Activated CD4-positive, alpha-beta T cell treated with anti-CD3 and anti-CD28 coated beads, Interleukin-2, amount 10 ng/mL, durations not matched to agents 7 days and 5 days (primary cell): Measurements from ENCODE around the gene IKZF1. TPM values are rescaled to one million over a fixed set of nuclear protein-coding genes. Genes with fewer than 3 reads are reported as not detected.

Experiments
- CTCF ChIA-PET: fragments of 350-600 bp; sonication (Branson Sonifier 250); formaldehyde crosslinking; loops from one replicate; lab custom pipeline; 2021; ENCODE audit warnings: antibody characterized with exemption; lab: Charles Lee
- POLR2A ChIA-PET: fragments of 350-600 bp; sonication (Branson Sonifier 250); formaldehyde crosslinking; loops from one replicate; lab custom pipeline; 2021; ENCODE audit warnings: antibody characterized with exemption; lab: Charles Lee
- DNase-seq: peaks from one replicate; pipeline ENCODE4 v3.0.0-alpha.2; 2020
- H3K27ac Mint-ChIP-seq: one replicate; pipeline ENCODE4 v1.8.0; 2021; ENCODE audit warnings: mild to moderate bottlenecking, moderate library complexity, mixed read lengths
- H3K27me3 Mint-ChIP-seq: one replicate; pipeline ENCODE4 v1.8.0; 2021; ENCODE audit warnings: mixed read lengths
- H3K36me3 Mint-ChIP-seq: one replicate; pipeline ENCODE4 v1.8.0; 2021; ENCODE audit warnings: low read depth, mixed read lengths
- H3K4me1 Mint-ChIP-seq: one replicate; pipeline ENCODE4 v1.8.0; 2021; ENCODE audit warnings: mixed read lengths
- H3K4me3 Mint-ChIP-seq: one replicate; pipeline ENCODE4 v1.8.0; 2021; ENCODE audit warnings: mild to moderate bottlenecking, moderate library complexity, mixed read lengths
- H3K9me3 Mint-ChIP-seq: one replicate; pipeline ENCODE4 v1.8.0; 2021; ENCODE audit warnings: mixed read lengths
- total RNA-seq, 2 experiments: library from RNA; stranded (reverse); gene quantifications; one replicate each; pipeline ENCODE4 v1.2.3, GENCODE V29; 2021

Gene IKZF1
- total RNA-seq, 2 experiments from 2014 or later, result 379 to 406 TPM

DNA sequence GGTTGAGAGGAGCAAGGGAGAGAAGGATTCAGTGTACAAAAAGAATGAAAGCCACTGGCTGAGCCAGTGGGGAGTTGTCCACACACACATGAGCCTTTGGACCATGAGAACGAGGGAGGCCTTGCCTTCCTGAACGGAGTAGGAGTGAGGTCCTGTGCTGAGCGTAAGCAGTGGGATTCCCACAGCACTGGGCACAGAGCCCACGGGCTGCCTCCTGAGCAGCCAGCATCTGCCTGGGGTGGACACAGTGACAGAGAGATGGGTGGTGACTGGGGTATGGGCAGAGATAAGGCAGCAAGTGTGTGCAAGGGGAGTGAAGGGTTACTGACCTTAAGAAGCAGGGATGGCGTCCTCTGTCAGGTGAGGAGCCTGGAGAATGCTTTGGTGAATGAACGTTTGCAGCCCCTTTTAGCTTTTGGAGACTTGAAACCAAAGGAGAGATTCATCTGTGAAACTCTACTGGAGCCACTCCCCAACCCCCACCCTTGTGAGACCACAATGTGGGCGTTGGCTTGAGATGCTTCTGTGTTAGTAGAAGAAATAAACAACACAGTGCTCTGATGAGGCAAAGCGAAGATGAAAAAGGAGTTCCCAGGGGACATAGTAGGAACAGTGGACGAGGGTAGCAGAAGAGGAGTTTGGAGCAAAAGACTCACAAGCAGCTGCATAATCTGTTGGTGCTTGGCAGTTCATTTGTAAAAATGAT is 89.2 kb downstream of the IKZF1 start:
- POLR2A ChIA-PET, result no interaction called here
- H3K9me3 Mint-ChIP-seq, result no peaks in the 10 kb centered on the region
- DNase-seq, result peak; percentile 79

DNA sequence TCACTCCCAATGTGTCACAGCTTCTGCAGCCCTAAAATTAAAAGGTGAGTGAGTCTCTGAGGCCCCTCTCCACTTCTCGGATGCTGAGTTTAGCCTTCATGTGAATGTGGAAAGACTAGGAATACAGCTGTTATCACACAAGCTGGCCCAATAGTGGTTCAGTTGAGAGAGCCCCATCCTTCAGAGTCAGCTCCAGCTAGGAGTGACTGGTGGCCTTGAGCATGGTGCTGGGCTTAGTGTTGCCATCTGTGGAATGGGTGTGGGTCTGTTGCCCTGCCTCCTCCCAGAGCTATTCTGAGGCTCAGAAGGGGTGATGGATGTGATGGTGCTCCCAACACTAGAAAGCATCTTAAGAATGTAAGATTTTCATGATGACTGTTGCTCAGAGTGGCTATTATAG is 89.8 kb downstream of the IKZF1 start:
- H3K27me3 Mint-ChIP-seq, result no peaks in the 10 kb centered on the region
- peak overlapping the region; percentile 65 for H3K4me3 Mint-ChIP-seq
- ChIA-PET CTCF (interaction anchor here (0.9 kb wide), 1 partner anchor 320 kb away, joined by 3 read pairs; no protein-coding TSS in a partner anchor), POLR2A (no interaction called here)
- H3K27ac Mint-ChIP-seq, result peak overlapping the region; percentile 93
- DNase-seq, result peak; percentile 9
- H3K36me3 Mint-ChIP-seq, result peaks cover 86% of the 10 kb centered on the region
- H3K4me1 Mint-ChIP-seq, result peaks cover 89% of the 10 kb centered on the region
- H3K9me3 Mint-ChIP-seq, result no peaks in the 10 kb centered on the region

More for the DNA sequence above, 89.2 kb downstream of the IKZF1 start:
- peaks cover 95% of the 10 kb centered on the region for H3K4me1 Mint-ChIP-seq
- H3K4me3 Mint-ChIP-seq, result peak overlapping the region; percentile 65
- H3K27me3 Mint-ChIP-seq, result no peaks in the 10 kb centered on the region
- CTCF ChIA-PET, result interaction anchor here (0.9 kb wide), 1 partner anchor 321 kb away, joined by 3 read pairs; no protein-coding TSS in a partner anchor
- H3K27ac Mint-ChIP-seq, result peak overlapping the region; percentile 93
- H3K36me3 Mint-ChIP-seq, result peaks cover 89% of the 10 kb centered on the region

DNA sequence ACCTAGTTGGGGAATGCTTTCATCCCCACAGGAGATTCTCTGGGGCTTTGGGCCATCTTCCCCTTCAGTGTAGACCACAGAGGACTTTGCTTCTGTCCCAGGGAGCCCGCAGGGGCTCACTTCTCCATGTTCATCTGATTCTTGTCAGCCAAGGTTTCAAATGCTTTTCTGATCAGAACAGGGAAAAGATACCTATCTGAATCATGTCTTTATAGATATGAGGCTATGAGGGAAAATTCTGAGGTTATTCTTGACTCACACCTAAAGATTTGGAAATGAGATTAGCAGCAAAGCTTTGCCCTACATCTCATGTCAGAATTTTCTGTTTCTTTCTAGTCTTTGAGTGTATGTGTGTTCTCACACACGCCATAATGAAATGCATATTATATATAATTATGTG is 92.3 kb downstream of the IKZF1 start:
- no peak for DNase-seq
- no peaks in the 10 kb centered on the region for H3K9me3 Mint-ChIP-seq
- H3K27me3 Mint-ChIP-seq, result no peaks in the 10 kb centered on the region
- ChIA-PET CTCF (interaction anchor here (0.8 to 1.3 kb wide), 3 partner anchors 20 to 50 kb away, joined by 3 read pairs; no protein-coding TSS in a partner anchor), POLR2A (no interaction called here)
- H3K36me3 Mint-ChIP-seq, result peaks cover 87% of the 10 kb centered on the region
- peak overlapping the region; percentile 87 for H3K27ac Mint-ChIP-seq
- peak overlapping the region; percentile 50 for H3K4me3 Mint-ChIP-seq
- H3K4me1 Mint-ChIP-seq, result peaks cover 75% of the 10 kb centered on the region

DNA sequence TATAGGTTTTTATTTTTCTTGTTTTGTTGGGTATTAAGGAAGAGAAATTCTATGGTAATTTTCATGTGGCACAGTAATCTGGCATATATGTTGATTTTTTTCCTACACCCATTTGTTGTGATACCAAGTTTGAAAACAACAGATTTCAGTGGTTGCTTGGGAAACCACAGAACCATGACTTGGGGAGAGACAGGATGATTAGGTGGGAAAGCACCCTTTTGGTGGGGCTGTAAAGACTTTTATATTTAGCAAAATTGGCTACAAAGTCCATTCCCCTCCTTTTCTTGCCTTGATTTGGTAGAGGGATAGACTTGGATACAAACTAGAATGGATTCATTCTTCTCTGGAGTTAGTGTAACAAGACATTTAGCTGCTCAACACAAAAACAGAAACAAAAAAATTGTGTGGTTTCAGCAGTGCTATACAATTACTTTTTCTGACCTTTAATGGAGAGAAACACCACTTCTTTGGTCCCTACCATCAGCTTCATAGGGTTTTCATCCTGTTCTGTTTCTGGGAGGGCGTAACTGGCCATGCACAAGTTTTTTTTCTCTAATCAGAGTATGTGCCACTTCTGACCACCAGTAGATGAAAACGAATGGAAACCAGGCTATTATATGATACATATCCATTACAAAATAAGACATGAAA is 92.9 kb downstream of the IKZF1 start:
- no peaks in the 10 kb centered on the region for H3K9me3 Mint-ChIP-seq
- no peaks in the 10 kb centered on the region for H3K27me3 Mint-ChIP-seq
- DNase-seq, result peak; percentile 65
- POLR2A ChIA-PET, result no interaction called here
- H3K27ac Mint-ChIP-seq, result peak overlapping the region; percentile 87
- H3K4me3 Mint-ChIP-seq, result peak overlapping the region; percentile 5
- peaks cover 87% of the 10 kb centered on the region for H3K36me3 Mint-ChIP-seq
- peaks cover 74% of the 10 kb centered on the region for H3K4me1 Mint-ChIP-seq
- CTCF ChIA-PET, result interaction anchor here (0.8 to 1.3 kb wide), 2 partner anchors 20 to 23 kb away, joined by 3 read pairs; no protein-coding TSS in a partner anchor

DNA sequence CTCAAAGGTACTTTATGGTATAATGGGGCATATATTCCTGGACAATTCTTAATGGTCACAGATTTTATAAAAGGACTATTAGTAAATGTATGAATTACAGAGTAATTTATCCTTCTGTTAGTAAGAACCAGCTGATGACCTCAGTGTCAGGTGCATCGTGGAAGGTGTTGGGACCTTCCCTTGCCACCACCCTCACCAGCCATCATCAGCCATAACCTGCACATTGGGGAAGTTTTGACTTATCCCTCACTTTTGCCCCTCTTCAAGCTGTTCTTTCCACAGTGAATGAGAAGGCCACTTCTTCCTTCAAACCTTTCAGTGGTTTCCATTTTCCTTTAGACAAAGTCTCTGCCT is 93.4 kb downstream of the IKZF1 start:
- H3K4me3 Mint-ChIP-seq, result no peak overlapping the region
- H3K27ac Mint-ChIP-seq, result peak overlapping the region; percentile 87
- no peak for DNase-seq
- peaks cover 87% of the 10 kb centered on the region for H3K36me3 Mint-ChIP-seq
- no peaks in the 10 kb centered on the region for H3K9me3 Mint-ChIP-seq
- POLR2A ChIA-PET, result no interaction called here
- no peaks in the 10 kb centered on the region for H3K27me3 Mint-ChIP-seq
- CTCF ChIA-PET, result interaction anchor here (0.8 to 1.3 kb wide), 3 partner anchors 19 to 23 kb away, joined by 3 to 6 read pairs (median 3); no protein-coding TSS in a partner anchor
- H3K4me1 Mint-ChIP-seq, result peaks cover 73% of the 10 kb centered on the region

DNA sequence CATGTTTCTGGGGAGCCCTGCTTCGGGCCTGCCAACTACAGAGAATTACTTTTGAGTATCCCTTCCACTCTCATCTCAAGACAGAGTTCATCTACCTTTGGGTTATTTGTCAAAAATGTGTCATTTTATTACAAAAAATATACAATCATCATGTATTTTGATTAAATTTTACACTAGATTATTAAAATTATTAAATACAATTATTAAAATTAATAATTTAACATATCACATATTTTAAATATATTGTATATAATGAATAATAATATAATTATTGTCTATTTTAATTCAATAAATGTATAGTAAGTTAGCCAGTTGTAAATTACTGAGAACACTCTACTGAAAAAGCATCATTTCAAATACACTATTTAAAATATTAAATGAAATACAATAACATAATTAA is 94.7 kb downstream of the IKZF1 start:
- CTCF ChIA-PET, result interaction anchor here (1.2 kb wide), 1 partner anchor 19 kb away, joined by 6 read pairs; no protein-coding TSS in a partner anchor
- H3K4me1 Mint-ChIP-seq, result peaks cover 67% of the 10 kb centered on the region
- H3K27me3 Mint-ChIP-seq, result no peaks in the 10 kb centered on the region
- H3K9me3 Mint-ChIP-seq, result no peaks in the 10 kb centered on the region
- H3K27ac Mint-ChIP-seq, result no peak overlapping the region
- DNase-seq, result no peak
- peaks cover 86% of the 10 kb centered on the region for H3K36me3 Mint-ChIP-seq
- no peak overlapping the region for H3K4me3 Mint-ChIP-seq
- POLR2A ChIA-PET, result no interaction called here

DNA sequence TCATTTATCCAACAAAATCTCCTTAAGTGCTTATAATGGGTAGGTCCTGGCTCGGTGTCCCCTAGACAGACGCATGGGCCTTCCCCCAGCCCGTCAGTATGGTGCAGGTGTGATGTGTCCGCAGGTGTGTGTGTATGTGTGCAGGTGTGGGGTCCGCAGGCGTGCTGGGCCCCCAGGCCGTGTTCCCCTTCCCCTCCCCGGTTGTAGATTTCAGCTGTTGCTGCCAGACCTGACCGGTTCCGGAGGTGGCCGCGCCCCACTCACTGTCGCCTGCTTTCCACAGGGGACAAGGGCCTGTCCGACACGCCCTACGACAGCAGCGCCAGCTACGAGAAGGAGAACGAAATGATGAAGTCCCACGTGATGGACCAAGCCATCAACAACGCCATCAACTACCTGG is 95.1 kb downstream of the IKZF1 start:
- no peak for DNase-seq
- no peak overlapping the region for H3K27ac Mint-ChIP-seq
- POLR2A ChIA-PET, result no interaction called here
- H3K36me3 Mint-ChIP-seq, result peaks cover 86% of the 10 kb centered on the region
- no peaks in the 10 kb centered on the region for H3K9me3 Mint-ChIP-seq
- peaks cover 63% of the 10 kb centered on the region for H3K4me1 Mint-ChIP-seq
- CTCF ChIA-PET, result interaction anchor here (1.0 kb wide), 1 partner anchor 18 kb away, joined by 3 read pairs; no protein-coding TSS in a partner anchor
- H3K4me3 Mint-ChIP-seq, result no peak overlapping the region
- H3K27me3 Mint-ChIP-seq, result no peaks in the 10 kb centered on the region

DNA sequence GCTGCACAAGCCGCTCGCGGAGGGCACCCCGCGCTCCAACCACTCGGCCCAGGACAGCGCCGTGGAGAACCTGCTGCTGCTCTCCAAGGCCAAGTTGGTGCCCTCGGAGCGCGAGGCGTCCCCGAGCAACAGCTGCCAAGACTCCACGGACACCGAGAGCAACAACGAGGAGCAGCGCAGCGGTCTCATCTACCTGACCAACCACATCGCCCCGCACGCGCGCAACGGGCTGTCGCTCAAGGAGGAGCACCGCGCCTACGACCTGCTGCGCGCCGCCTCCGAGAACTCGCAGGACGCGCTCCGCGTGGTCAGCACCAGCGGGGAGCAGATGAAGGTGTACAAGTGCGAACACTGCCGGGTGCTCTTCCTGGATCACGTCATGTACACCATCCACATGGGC is 95.6 kb downstream of the IKZF1 start:
- DNase-seq, result no peak
- Mint-ChIP-seq H3K36me3 (peaks cover 90% of the 10 kb centered on the region), H3K27me3 (no peaks in the 10 kb centered on the region), H3K9me3 (no peaks in the 10 kb centered on the region), H3K4me3 (no peak overlapping the region), H3K4me1 (peaks cover 62% of the 10 kb centered on the region), H3K27ac (no peak overlapping the region)
- POLR2A ChIA-PET, result no interaction called here
- CTCF ChIA-PET, result interaction anchor here (1.0 kb wide), 1 partner anchor 17 kb away, joined by 3 read pairs; no protein-coding TSS in a partner anchor

DNA sequence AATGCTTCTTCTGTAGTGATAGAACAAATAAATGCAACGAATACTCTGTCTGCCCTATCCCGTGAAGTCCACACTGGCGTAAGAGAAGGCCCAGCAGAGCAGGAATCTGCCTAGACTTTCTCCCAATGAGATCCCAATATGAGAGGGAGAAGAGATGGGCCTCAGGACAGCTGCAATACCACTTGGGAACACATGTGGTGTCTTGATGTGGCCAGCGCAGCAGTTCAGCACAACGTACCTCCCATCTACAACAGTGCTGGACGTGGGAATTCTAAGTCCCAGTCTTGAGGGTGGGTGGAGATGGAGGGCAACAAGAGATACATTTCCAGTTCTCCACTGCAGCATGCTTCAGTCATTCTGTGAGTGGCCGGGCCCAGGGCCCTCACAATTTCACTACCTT is 99.9 kb downstream of the IKZF1 start:
- ChIA-PET CTCF (no interaction called here), POLR2A (no interaction called here)
- H3K27me3 Mint-ChIP-seq, result no peaks in the 10 kb centered on the region
- peaks cover 54% of the 10 kb centered on the region for H3K4me1 Mint-ChIP-seq
- H3K9me3 Mint-ChIP-seq, result no peaks in the 10 kb centered on the region
- peaks cover 65% of the 10 kb centered on the region for H3K36me3 Mint-ChIP-seq
- no peak overlapping the region for H3K4me3 Mint-ChIP-seq
- DNase-seq, result no peak
- no peak overlapping the region for H3K27ac Mint-ChIP-seq

DNA sequence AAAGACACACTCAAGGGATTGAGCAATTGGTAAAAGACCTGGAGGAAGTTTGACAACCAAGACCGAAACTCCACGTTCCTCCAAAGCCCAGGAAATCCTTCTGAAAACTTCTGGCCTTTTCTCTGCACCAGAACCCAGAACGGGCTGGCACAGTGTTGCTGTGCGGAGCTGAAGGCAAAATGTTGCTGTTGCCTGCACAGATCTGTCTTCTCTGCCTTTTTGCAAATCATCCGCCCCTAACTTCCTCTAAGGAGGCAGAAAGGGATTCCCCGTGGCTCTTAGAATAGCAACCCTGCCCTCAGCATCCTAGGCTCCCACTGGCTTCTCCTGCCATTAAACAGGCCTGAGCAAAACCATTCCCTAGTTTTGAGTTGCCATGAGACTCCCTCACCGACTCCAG is 100.7 kb downstream of the IKZF1 start:
- Mint-ChIP-seq H3K4me3 (no peak overlapping the region), H3K36me3 (peaks cover 57% of the 10 kb centered on the region), H3K27me3 (no peaks in the 10 kb centered on the region), H3K9me3 (no peaks in the 10 kb centered on the region), H3K27ac (peak overlapping the region; percentile 47), H3K4me1 (peaks cover 62% of the 10 kb centered on the region)
- ChIA-PET CTCF (interaction anchor here (0.9 kb wide), 1 partner anchor 13 kb away, joined by 3 read pairs; no protein-coding TSS in a partner anchor), POLR2A (no interaction called here)
- DNase-seq, result no peak

DNA sequence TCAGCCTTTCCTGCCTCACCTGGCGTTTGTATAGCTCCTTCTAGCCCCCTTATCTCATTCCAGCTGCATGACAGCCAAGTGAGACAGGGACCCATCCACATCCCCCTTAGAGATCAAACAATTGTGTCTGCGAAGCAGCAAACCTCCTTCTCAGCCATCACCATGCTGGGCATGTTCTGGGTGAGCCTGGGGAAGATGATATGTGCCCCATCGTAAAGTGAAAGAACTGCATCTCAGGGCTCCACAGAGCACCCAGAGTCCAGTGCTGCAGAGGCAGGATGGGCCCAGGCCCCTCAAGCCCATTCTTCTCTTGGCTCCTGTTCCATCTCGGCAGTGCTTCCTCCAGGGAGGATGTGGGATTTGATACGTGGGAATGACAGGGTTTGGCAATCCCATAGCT is 102.4 kb downstream of the IKZF1 start:
- POLR2A ChIA-PET, result no interaction called here
- peaks cover 39% of the 10 kb centered on the region for H3K36me3 Mint-ChIP-seq
- peaks cover 53% of the 10 kb centered on the region for H3K4me1 Mint-ChIP-seq
- H3K27me3 Mint-ChIP-seq, result no peaks in the 10 kb centered on the region
- no peak for DNase-seq
- no peak overlapping the region for H3K4me3 Mint-ChIP-seq
- CTCF ChIA-PET, result interaction anchor here (1.4 to 2.3 kb wide), 3 partner anchors 11 to 38 kb away, joined by 4 to 12 read pairs (median 6); no protein-coding TSS in a partner anchor
- peak overlapping the region; percentile 44 for H3K27ac Mint-ChIP-seq
- no peaks in the 10 kb centered on the region for H3K9me3 Mint-ChIP-seq

DNA sequence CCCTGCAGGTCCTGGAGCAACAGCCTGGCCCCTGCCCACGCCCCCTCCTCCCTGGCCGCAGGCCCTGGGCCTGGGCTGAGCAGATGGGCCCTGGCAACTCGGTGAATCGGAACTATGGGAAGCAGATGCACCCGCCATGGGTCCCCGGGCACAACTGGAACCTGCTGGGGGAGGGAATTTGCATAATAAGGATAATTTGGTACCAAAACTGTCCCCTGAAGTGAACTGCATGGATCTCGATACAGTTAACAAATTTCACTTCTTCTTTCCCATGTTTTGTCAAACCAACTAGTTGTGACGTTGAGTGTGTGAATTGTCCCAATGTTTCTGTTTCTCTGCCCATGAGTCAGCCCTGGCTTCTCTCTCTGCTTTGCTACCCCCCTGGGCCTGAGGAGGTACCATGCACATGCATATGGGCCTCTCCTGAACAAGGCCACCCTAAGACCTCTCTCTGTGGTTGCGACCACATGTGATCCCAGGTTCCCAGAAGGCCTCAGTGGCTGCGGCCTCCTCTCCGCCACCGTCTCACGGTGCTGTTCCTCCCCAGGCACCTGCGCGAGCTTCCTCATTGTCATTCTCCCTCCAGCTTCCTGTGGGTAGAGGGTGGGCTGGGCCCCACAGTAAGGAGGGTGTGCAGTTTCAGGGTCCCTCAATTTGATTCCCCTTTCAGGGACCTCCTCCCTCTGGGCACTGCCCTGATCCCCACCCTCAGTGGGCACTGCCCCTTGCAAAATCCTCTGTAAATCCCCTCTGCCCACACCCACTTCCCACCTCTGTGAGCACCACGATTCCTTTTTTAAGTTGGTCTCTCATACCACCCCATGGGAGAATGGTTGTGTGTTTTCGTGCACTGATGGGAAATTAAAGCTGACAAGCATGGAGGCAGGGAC is 105.6 kb downstream of the IKZF1 start:
- H3K27me3 Mint-ChIP-seq, result no peaks in the 10 kb centered on the region
- H3K36me3 Mint-ChIP-seq, result peaks cover 8% of the 10 kb centered on the region
- H3K27ac Mint-ChIP-seq, result peak overlapping the region; percentile 43
- DNase-seq, result no peak
- POLR2A ChIA-PET, result no interaction called here
- CTCF ChIA-PET, result interaction anchor here (0.8 kb wide), 1 partner anchor 12 kb away, joined by 3 read pairs; no protein-coding TSS in a partner anchor
- peaks cover 45% of the 10 kb centered on the region for H3K4me1 Mint-ChIP-seq
- H3K9me3 Mint-ChIP-seq, result no peaks in the 10 kb centered on the region
- H3K4me3 Mint-ChIP-seq, result no peak overlapping the region
